ENCODE measurements around the gene MPDU1.

GRCh38 chr17:7587420-7588151 is 3.9 kb downstream of the MPDU1 start:
- TF ChIP-seq CTCF (IDR thresholded peaks at IDR 0.05), result no peak
- TF ChIP-seq POLR2AphosphoS5 (IDR thresholded peaks at IDR 0.05; ENCODE audit: insufficient read depth in 1 of 2, low read depth in 1 of 2), result peak; percentile 46 to 76

Data from vagina (tissue), 2 donors.